Loucy (cell line): ENCODE results near the gene AGBL1.

Experiments used
- H2AFZ ChIP-seq: fragments of 200-600 bp; sonication (generic); 2 replicates; pipeline ENCODE4 v1.6.0; 2016; ENCODE audit warnings: antibody characterized with exemption, mild to moderate bottlenecking, low read length, moderate library complexity
- H3F3A ChIP-seq: fragments of 200-600 bp; 2 replicates; pipeline ENCODE4 v1.6.0; 2016; ENCODE audit warnings: antibody characterized with exemption, low read depth, mild to moderate bottlenecking
- H3K27me3 ChIP-seq: fragments of 200-600 bp; sonication (generic); 2 replicates; pipeline ENCODE4 v1.6.1; 2014; ENCODE audit warnings: low read length, mild to moderate bottlenecking; ENCODE audit not compliant: insufficient read depth, poor library complexity, severe bottlenecking
- H3K36me3 ChIP-seq: fragments of 200-600 bp; sonication (generic); 2 replicates; pipeline ENCODE4 v1.6.1; 2016; ENCODE audit warnings: low read length; ENCODE audit not compliant: insufficient read depth
- H3K4me1 ChIP-seq: fragments of 200-600 bp; sonication (generic); 2 replicates; pipeline ENCODE4 v1.5.1; 2014; ENCODE audit warnings: low read length, mild to moderate bottlenecking; ENCODE audit not compliant: insufficient read depth, poor library complexity, severe bottlenecking
- H3K4me2 ChIP-seq: fragments of 200-600 bp; sonication (generic); 2 replicates; pipeline ENCODE4 v1.6.0; 2014; ENCODE audit warnings: antibody characterized with exemption, low read length, low read depth, mild to moderate bottlenecking; ENCODE audit not compliant: poor library complexity, severe bottlenecking
- H3K4me3 ChIP-seq: fragments of 200-600 bp; sonication (generic); 2 replicates; pipeline ENCODE4 v1.5.1; 2014; ENCODE audit warnings: low read length, mild to moderate bottlenecking, mixed read lengths; ENCODE audit not compliant: poor library complexity, severe bottlenecking
- H3K79me2 ChIP-seq: fragments of 200-600 bp; sonication (generic); 2 replicates; pipeline ENCODE4 v1.6.1; 2014; ENCODE audit warnings: low read length; ENCODE audit not compliant: insufficient read depth
- H3K9ac ChIP-seq: fragments of 200-600 bp; sonication (generic); 2 replicates; pipeline ENCODE4 v1.6.0; 2014; ENCODE audit warnings: mild to moderate bottlenecking, low read depth, low read length, moderate library complexity; ENCODE audit not compliant: poor library complexity, severe bottlenecking
- H3K9me2 ChIP-seq: fragments of 200-600 bp; sonication (generic); replicated peaks from 2 replicates; pipeline ENCODE4 v1.6.1; 2016; ENCODE audit warnings: low read depth, low read length, mixed read lengths
- H3K9me3 ChIP-seq: fragments of 200-600 bp; sonication (generic); 2 replicates; pipeline ENCODE4 v1.6.1; 2014; ENCODE audit warnings: mild to moderate bottlenecking, antibody characterized with exemption, low read length, low read depth; ENCODE audit not compliant: insufficient read depth
- H4K20me1 ChIP-seq: fragments of 200-600 bp; sonication (generic); 2 replicates; pipeline ENCODE4 v1.6.0; 2014; ENCODE audit warnings: antibody characterized with exemption, low read length, mild to moderate bottlenecking; ENCODE audit not compliant: insufficient read depth, poor library complexity, severe bottlenecking
- EZH2phosphoT487 ChIP-seq: fragments of 200-600 bp; IDR thresholded peaks from 2 replicates; pipeline ENCODE4 v1.6.1; 2018; ENCODE audit warnings: antibody characterized with exemption, mild to moderate bottlenecking, moderate library complexity, borderline replicate concordance
- TF ChIP-seq, protein P1 (sequence below): fragments of 200-600 bp; sonication (generic); conservative IDR thresholded peaks from 2 replicates; pipeline ENCODE4 v1.5.1; 2014; ENCODE audit warnings: mild to moderate bottlenecking, antibody characterized with exemption, low read length

The AGBL1 gene

DNA sequence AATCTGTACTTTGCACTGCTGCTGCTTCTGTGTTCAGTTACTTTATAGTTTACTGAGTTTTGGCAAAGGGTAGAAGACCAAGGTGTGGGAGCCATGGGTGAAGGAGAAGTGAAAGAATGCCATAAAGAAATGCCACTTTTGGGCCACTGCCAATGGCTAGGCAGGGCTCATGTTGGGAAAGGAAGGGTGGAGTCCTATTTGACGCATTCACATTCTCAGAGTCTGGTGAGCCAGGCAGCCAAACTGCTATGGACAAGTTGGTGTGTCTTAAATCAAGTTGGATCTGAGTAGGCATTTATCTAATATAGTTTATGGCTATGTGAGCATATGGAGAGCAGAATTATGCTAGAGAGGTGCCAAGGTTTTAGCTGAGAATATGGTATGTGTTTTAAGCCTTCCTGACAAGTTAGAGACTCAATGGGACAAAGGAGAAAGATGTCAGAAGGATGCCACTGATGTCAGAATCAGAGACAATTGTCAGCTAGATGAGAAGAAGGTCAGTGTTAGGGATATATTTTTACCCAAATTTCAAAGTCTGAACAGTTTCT lies 296.1 kb downstream of the AGBL1 start:
- H3K4me1 ChIP-seq: no peaks in the 10 kb centered on the region
- H3F3A ChIP-seq: no peaks in the 10 kb centered on the region
- no peak overlapping the region for H3K4me2 ChIP-seq
- H3K36me3 ChIP-seq: no peaks in the 10 kb centered on the region
- H2AFZ ChIP-seq: no peak overlapping the region
- no peaks in the 10 kb centered on the region for H3K9me3 ChIP-seq
- TF ChIP-seq, protein P1, sequence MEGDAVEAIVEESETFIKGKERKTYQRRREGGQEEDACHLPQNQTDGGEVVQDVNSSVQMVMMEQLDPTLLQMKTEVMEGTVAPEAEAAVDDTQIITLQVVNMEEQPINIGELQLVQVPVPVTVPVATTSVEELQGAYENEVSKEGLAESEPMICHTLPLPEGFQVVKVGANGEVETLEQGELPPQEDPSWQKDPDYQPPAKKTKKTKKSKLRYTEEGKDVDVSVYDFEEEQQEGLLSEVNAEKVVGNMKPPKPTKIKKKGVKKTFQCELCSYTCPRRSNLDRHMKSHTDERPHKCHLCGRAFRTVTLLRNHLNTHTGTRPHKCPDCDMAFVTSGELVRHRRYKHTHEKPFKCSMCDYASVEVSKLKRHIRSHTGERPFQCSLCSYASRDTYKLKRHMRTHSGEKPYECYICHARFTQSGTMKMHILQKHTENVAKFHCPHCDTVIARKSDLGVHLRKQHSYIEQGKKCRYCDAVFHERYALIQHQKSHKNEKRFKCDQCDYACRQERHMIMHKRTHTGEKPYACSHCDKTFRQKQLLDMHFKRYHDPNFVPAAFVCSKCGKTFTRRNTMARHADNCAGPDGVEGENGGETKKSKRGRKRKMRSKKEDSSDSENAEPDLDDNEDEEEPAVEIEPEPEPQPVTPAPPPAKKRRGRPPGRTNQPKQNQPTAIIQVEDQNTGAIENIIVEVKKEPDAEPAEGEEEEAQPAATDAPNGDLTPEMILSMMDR: no peak
- TF ChIP-seq EZH2phosphoT487: no peak
- no peaks in the 10 kb centered on the region for H4K20me1 ChIP-seq
- no peak overlapping the region for H3K4me3 ChIP-seq
- no peak overlapping the region for H3K9ac ChIP-seq
- no peaks in the 10 kb centered on the region for H3K27me3 ChIP-seq
- no peaks in the 10 kb centered on the region for H3K9me2 ChIP-seq
- H3K79me2 ChIP-seq: no peaks in the 10 kb centered on the region

- Histone ChIP-seq H3K4me2 (no peak overlapping the region), H3K27me3 (no peaks in the 10 kb centered on the region), H2AFZ (no peak overlapping the region), H4K20me1 (no peaks in the 10 kb centered on the region), H3K9me2 (no peaks in the 10 kb centered on the region), H3K9me3 (no peaks in the 10 kb centered on the region), H3K4me1 (no peaks in the 10 kb centered on the region), H3K9ac (no peak overlapping the region), H3F3A (no peaks in the 10 kb centered on the region), H3K4me3 (no peak overlapping the region), H3K36me3 (no peaks in the 10 kb centered on the region), H3K79me2 (no peaks in the 10 kb centered on the region)
- no peak for TF ChIP-seq EZH2phosphoT487
- TF ChIP-seq, protein P1: no peak
Measured at GRCh38 chr15:86377914-86378313, 298.2 kb downstream of the AGBL1 start.

DNA sequence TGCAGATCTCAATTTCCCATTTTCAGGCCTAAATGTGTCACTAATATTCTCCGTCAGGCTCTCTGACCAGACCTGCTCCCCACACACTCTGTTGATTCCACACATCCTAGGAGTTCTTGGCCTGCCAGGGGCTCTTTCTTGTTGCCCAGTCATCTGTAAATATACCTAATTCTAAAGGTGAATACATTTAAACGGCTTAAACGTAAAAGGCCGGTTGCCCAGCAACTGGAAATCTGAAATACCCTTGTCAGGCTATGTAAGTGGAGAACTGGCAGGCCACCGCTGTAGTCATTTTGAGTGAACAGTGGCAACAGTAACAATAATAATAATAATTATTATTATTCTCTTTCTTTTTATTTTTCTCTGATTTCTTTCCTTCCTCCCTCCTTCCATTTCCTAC lies 302.7 kb downstream of the AGBL1 start:
- Histone ChIP-seq H3K4me2 (no peak overlapping the region), H3K4me1 (no peaks in the 10 kb centered on the region), H3K36me3 (no peaks in the 10 kb centered on the region), H3K79me2 (no peaks in the 10 kb centered on the region), H3F3A (no peaks in the 10 kb centered on the region), H4K20me1 (no peaks in the 10 kb centered on the region), H3K27me3 (no peaks in the 10 kb centered on the region), H2AFZ (no peak overlapping the region), H3K9ac (no peak overlapping the region), H3K9me3 (no peaks in the 10 kb centered on the region), H3K9me2 (no peaks in the 10 kb centered on the region), H3K4me3 (no peak overlapping the region)
- no peak for TF ChIP-seq EZH2phosphoT487
- TF ChIP-seq, protein P1: no peak
